SK-N-SH treated with all-trans-retinoic acid at 6 μM for 48 hours (cell line): Measurements from ENCODE around the gene XPR1.
A peak's percentile ranks its signal among the peaks of the same experiment; 100 is the strongest.
"Not testable (repeated sequence)": the region's sequence is repeated elsewhere in the genome, so short reads cannot be mapped to it uniquely, and the experiment has no call there.

Experiments
- ATAC-seq: fragments of 200-7000 bp; cut with Tn5 transposase; 3 replicates; pipeline ENCODE4 v1.9.1; 2020; ENCODE audit warnings: mild to moderate bottlenecking, moderate library complexity
- BACH2 ChIP-seq: fragments of 250-450 bp; sonication (Bioruptor Pico); IDR thresholded peaks from 2 replicates; pipeline ENCODE4 v1.9.0; 2021; ENCODE audit warnings: mild to moderate bottlenecking, borderline replicate concordance
- CSDC2 ChIP-seq: fragments of 250-450 bp; sonication (Bioruptor Pico); IDR thresholded peaks from 2 replicates; pipeline ENCODE4 v1.5.0; 2020; ENCODE audit warnings: mild to moderate bottlenecking, moderate library complexity
- CSRNP3 ChIP-seq: fragments of 250-450 bp; sonication (Bioruptor Pico); IDR thresholded peaks from 2 replicates; pipeline ENCODE4 v1.5.1; 2021; ENCODE audit warnings: mild to moderate bottlenecking, moderate library complexity
- ESRRG ChIP-seq: fragments of 250-450 bp; sonication (Bioruptor Pico); IDR thresholded peaks from 2 replicates; pipeline ENCODE4 v1.6.1; 2021; ENCODE audit warnings: mild to moderate bottlenecking
- GLIS3 ChIP-seq: fragments of 250-450 bp; sonication (Bioruptor Pico); IDR thresholded peaks from 2 replicates; pipeline ENCODE4 v1.5.0; 2020; ENCODE audit warnings: mild to moderate bottlenecking, moderate library complexity
- ISL1 ChIP-seq: fragments of 250-450 bp; sonication (Bioruptor Pico); IDR thresholded peaks from 2 replicates; pipeline ENCODE4 v2.1.2; 2022; ENCODE audit warnings: mild to moderate bottlenecking, moderate library complexity
- OSR1 ChIP-seq: fragments of 250-450 bp; sonication (Bioruptor Pico); IDR thresholded peaks from 2 replicates; pipeline ENCODE4 v1.8.0; 2022; ENCODE audit warnings: moderate library complexity, mild to moderate bottlenecking, inconsistent platforms
- PATZ1 ChIP-seq: fragments of 250-450 bp; sonication (Bioruptor Pico); IDR thresholded peaks from 2 replicates; pipeline ENCODE4 v1.8.0; 2020; ENCODE audit warnings: mild to moderate bottlenecking, moderate library complexity, borderline replicate concordance
- POU6F1 ChIP-seq: fragments of 250-450 bp; sonication (Bioruptor Pico); IDR thresholded peaks from 2 replicates; pipeline ENCODE4 v1.8.0; 2021; ENCODE audit warnings: low read depth, mild to moderate bottlenecking, moderate library complexity, borderline replicate concordance
- PPARA ChIP-seq: fragments of 250-450 bp; sonication (Bioruptor Pico); IDR thresholded peaks from 2 replicates; pipeline ENCODE4 v1.5.0; 2020; ENCODE audit warnings: mild to moderate bottlenecking, borderline replicate concordance
- RARB ChIP-seq: fragments of 250-450 bp; sonication (Bioruptor Pico); IDR thresholded peaks from 2 replicates; pipeline ENCODE4 v1.8.0; 2021; ENCODE audit warnings: mild to moderate bottlenecking, moderate library complexity
- SNAI2 ChIP-seq: fragments of 250-450 bp; sonication (Bioruptor Pico); IDR thresholded peaks from 2 replicates; pipeline ENCODE4 v1.5.0; 2020; ENCODE audit warnings: mild to moderate bottlenecking, moderate library complexity
- TCF4 ChIP-seq: fragments of 250-450 bp; sonication (Bioruptor Pico); IDR thresholded peaks from 2 replicates; pipeline ENCODE4 v1.8.0; 2021; ENCODE audit warnings: mild to moderate bottlenecking, moderate library complexity, borderline replicate concordance
- TOX ChIP-seq: fragments of 250-450 bp; sonication (Bioruptor Pico); IDR thresholded peaks from 2 replicates; pipeline ENCODE4 v1.8.0; 2021; ENCODE audit warnings: mild to moderate bottlenecking, moderate library complexity, borderline replicate concordance
- TSHZ2 ChIP-seq: fragments of 250-450 bp; sonication (Bioruptor Pico); IDR thresholded peaks from 2 replicates; pipeline ENCODE4 v1.5.0; 2020; ENCODE audit warnings: mild to moderate bottlenecking, moderate library complexity
- ZC3H10 ChIP-seq: fragments of 250-450 bp; sonication (Bioruptor Pico); IDR thresholded peaks from 2 replicates; pipeline ENCODE4 v1.5.1; 2021; ENCODE audit warnings: mild to moderate bottlenecking, moderate library complexity
- ZFP30 ChIP-seq: fragments of 450-650 bp; formaldehyde crosslinking; IDR thresholded peaks from 2 replicates; pipeline ENCODE4 v1.5.0; 2022; ENCODE audit warnings: mild to moderate bottlenecking, moderate library complexity
- ZNF565 ChIP-seq: fragments of 450-650 bp; formaldehyde crosslinking; conservative IDR thresholded peaks from 2 replicates; pipeline ENCODE4 v1.5.0; 2020; ENCODE audit warnings: low read depth, mild to moderate bottlenecking, moderate library complexity
- ZNF8 ChIP-seq: fragments of 450-650 bp; formaldehyde crosslinking; IDR thresholded peaks from 2 replicates; pipeline ENCODE4 v1.5.0; 2020; ENCODE audit warnings: mild to moderate bottlenecking, moderate library complexity

XPR1 gene

GRCh38 chr1:180787628-180788307 is 155.9 kb downstream of the XPR1 start:
- TF ChIP-seq OSR1 (CRISPR knock-in tag): no peak
- no peak for TF ChIP-seq ESRRG
- TF ChIP-seq ZC3H10 (CRISPR knock-in tag): no peak
- TF ChIP-seq TSHZ2 (CRISPR knock-in tag): no peak
- no peak for TF ChIP-seq BACH2 (CRISPR knock-in tag)
- TF ChIP-seq ZFP30 (CRISPR knock-in tag): no peak
- TF ChIP-seq PPARA (CRISPR knock-in tag): no peak
- no peak for TF ChIP-seq TCF4 (CRISPR knock-in tag)
- TF ChIP-seq, all 23 proteins: peak for 0
- ATAC-seq: no peak

- no peak for ATAC-seq
- no peak for TF ChIP-seq PPARA (CRISPR knock-in tag)
- TF ChIP-seq ESRRG: no peak
- no peak for TF ChIP-seq TCF4 (CRISPR knock-in tag)
- no peak for TF ChIP-seq POU6F1
- TF ChIP-seq ZFP30 (CRISPR knock-in tag): no peak
- no peak for TF ChIP-seq ZNF565 (CRISPR knock-in tag)
- no peak for TF ChIP-seq ZNF8 (CRISPR knock-in tag)
- TF ChIP-seq ZC3H10 (CRISPR knock-in tag): no peak
- TF ChIP-seq BACH2 (CRISPR knock-in tag): no peak
- TF ChIP-seq CSRNP3 (CRISPR knock-in tag): no peak
- TF ChIP-seq TOX: no peak
- no peak for TF ChIP-seq RARB (CRISPR knock-in tag)
These were observed 157.6 kb downstream of the XPR1 start for GRCh38 chr1:180789460-180789859.

- ATAC-seq: not testable (repeated sequence)
These were observed 159.3 kb downstream of the XPR1 start for GRCh38 chr1:180791152-180791551.

- peak; percentile 69 for ATAC-seq
- no peak for TF ChIP-seq PPARA (CRISPR knock-in tag)
- TF ChIP-seq OSR1 (CRISPR knock-in tag): no peak
- no peak for TF ChIP-seq ZFP30 (CRISPR knock-in tag)
- TF ChIP-seq TCF4 (CRISPR knock-in tag): no peak
- no peak for TF ChIP-seq SNAI2
- no peak for TF ChIP-seq ZNF565 (CRISPR knock-in tag)
- TF ChIP-seq ISL1: no peak
- TF ChIP-seq GLIS3 (CRISPR knock-in tag): no peak
- no peak for TF ChIP-seq TSHZ2 (CRISPR knock-in tag)
- TF ChIP-seq CSRNP3 (CRISPR knock-in tag): no peak
- no peak for TF ChIP-seq PATZ1 (CRISPR knock-in tag)
- no peak for TF ChIP-seq RARB (CRISPR knock-in tag)
- no peak for TF ChIP-seq POU6F1
- TF ChIP-seq TOX: no peak
- no peak for TF ChIP-seq ESRRG
- TF ChIP-seq BACH2 (CRISPR knock-in tag): no peak
- no peak for TF ChIP-seq CSDC2 (CRISPR knock-in tag)
- no peak for TF ChIP-seq ZNF8 (CRISPR knock-in tag)
- TF ChIP-seq ZC3H10 (CRISPR knock-in tag): no peak
These were observed 160.0 kb downstream of the XPR1 start for GRCh38 chr1:180791806-180792205.
